ENCODE data around the gene B3GNT7. TPM values are rescaled to one million over a fixed set of nuclear protein-coding genes. Genes with fewer than 3 reads are reported as not detected.

B3GNT7 gene
- total RNA-seq, 2 donors from 2014 or later, result 5.7 to 7.7 TPM

- DNase-seq (ENCODE audit: low spot score), result no peak
- intact Hi-C loops (cut with DNase I), result no loop called here
Observed at GRCh38 chr2:231380991-231381847, 14.3 kb upstream of the B3GNT7 start.

GRCh38 chr2:231382116-231382515 lies 13.4 kb upstream of the B3GNT7 start:
- intact Hi-C loops (cut with DNase I), result no loop called here

GRCh38 chr2:231383416-231384108 lies 11.9 kb upstream of the B3GNT7 start:
- no peak for DNase-seq (ENCODE audit: low spot score)
- intact Hi-C loops (cut with DNase I), result no loop called here

More at GRCh38 chr2:231382116-231382515, 13.4 kb upstream of the B3GNT7 start:
- DNase-seq (ENCODE audit: low spot score), result no peak

GRCh38 chr2:231384109-231384435 lies 11.4 kb upstream of the B3GNT7 start:
- intact Hi-C loops (cut with DNase I), result no loop called here
- no peak for DNase-seq (ENCODE audit: low spot score)

- intact Hi-C loops (cut with DNase I), result no loop called here
- DNase-seq (ENCODE audit: low spot score), result no peak
Observed at GRCh38 chr2:231384970-231385369, 10.5 kb upstream of the B3GNT7 start.

DNA sequence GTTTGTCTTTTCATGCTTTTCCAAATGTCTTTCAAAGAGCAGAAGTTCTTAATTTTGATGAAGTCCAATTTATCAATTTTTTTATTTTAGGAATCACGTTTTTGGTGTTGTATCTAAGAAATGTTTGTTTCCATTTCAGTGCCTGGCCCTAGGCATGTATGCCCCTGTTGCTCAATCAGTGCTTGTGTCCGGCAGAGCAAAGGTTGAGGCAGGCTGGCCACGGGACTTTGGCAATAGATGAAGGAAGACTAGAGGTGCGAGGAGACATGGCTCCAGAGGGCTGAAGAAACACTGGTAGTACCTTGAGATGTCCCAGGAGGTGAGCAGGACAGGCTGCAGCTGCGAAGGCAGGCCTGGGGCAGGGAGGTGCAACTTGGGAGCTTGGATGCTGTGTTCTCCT lies 10.1 kb upstream of the B3GNT7 start:
- no peak for DNase-seq (ENCODE audit: low spot score)
- intact Hi-C loops (cut with DNase I), result no loop called here

- intact Hi-C loops (cut with DNase I), result no loop called here
- no peak for DNase-seq (ENCODE audit: low spot score)
Observed at GRCh38 chr2:231386446-231386845, 9.1 kb upstream of the B3GNT7 start.

GRCh38 chr2:231387904-231388724 lies 7.4 kb upstream of the B3GNT7 start:
- DNase-seq (ENCODE audit: low spot score), result no peak

GRCh38 chr2:231388725-231389346 lies 6.7 kb upstream of the B3GNT7 start:
- intact Hi-C loops (cut with DNase I), result no loop called here

More at GRCh38 chr2:231387904-231388724, 7.4 kb upstream of the B3GNT7 start:
- intact Hi-C loops (cut with DNase I), result no loop called here

DNA sequence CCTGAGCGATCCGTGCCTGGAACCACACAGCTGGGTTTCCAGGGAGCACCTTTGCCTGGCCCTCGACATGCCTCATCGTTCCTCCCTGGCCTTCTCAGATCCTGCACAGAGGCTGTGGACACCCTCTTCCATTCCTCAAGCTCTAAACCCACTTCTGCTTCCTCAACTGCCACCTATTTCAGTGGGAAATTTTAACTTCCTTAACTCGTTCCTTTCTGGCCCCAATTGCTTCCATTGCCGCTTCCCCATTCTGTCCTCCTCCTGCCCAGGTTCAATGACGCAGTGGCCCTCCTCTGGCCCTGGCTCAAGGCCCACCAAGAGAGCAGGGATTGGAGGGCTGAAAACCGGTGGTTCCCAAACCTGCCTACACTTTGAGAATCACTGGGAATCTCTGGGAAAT lies 4.8 kb upstream of the B3GNT7 start:
- intact Hi-C loops (cut with DNase I), result loop anchor here in 1 of 2 donors (10.0 kb wide), 1 partner anchor 156 kb away; no protein-coding TSS in a partner anchor
- no peak for DNase-seq (ENCODE audit: low spot score)

More at GRCh38 chr2:231388725-231389346, 6.7 kb upstream of the B3GNT7 start:
- no peak for DNase-seq (ENCODE audit: low spot score)

DNA sequence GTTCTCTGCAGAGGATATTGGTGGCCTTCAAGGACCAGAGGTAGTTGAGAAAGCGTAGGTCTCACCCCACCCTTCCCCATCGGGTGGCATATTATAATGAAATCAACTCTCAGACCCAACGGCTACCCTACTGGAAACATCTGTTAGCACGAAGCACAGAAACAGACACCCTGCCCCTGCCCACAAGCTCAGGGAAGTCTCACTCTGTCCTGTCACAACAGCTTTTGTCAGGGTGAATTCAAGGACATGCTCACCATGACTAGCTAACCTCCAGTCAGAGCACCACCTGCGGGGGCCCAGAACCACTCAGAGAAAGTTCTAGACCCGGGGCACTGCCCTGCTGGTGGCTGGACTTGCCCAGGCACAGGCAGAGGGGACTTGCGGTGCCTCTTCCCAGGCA lies 3.5 kb upstream of the B3GNT7 start:
- DNase-seq (ENCODE audit: low spot score), result no peak
- intact Hi-C loops (cut with DNase I), result loop anchor here in 1 of 2 donors (10.0 kb wide), 1 partner anchor 157 kb away; no protein-coding TSS in a partner anchor

GRCh38 chr2:231392431-231393148 lies 2.9 kb upstream of the B3GNT7 start:
- DNase-seq (ENCODE audit: low spot score), result no peak
- intact Hi-C loops (cut with DNase I), result loop anchor here in 1 of 2 donors (10.0 kb wide), 1 partner anchor 158 kb away; no protein-coding TSS in a partner anchor

- intact Hi-C loops (cut with DNase I), result loop anchor here in 1 of 2 donors (10.0 kb wide), 1 partner anchor 159 kb away; no protein-coding TSS in a partner anchor
- no peak for DNase-seq (ENCODE audit: low spot score)
Observed at GRCh38 chr2:231393149-231394131, 2.1 kb upstream of the B3GNT7 start.

DNA sequence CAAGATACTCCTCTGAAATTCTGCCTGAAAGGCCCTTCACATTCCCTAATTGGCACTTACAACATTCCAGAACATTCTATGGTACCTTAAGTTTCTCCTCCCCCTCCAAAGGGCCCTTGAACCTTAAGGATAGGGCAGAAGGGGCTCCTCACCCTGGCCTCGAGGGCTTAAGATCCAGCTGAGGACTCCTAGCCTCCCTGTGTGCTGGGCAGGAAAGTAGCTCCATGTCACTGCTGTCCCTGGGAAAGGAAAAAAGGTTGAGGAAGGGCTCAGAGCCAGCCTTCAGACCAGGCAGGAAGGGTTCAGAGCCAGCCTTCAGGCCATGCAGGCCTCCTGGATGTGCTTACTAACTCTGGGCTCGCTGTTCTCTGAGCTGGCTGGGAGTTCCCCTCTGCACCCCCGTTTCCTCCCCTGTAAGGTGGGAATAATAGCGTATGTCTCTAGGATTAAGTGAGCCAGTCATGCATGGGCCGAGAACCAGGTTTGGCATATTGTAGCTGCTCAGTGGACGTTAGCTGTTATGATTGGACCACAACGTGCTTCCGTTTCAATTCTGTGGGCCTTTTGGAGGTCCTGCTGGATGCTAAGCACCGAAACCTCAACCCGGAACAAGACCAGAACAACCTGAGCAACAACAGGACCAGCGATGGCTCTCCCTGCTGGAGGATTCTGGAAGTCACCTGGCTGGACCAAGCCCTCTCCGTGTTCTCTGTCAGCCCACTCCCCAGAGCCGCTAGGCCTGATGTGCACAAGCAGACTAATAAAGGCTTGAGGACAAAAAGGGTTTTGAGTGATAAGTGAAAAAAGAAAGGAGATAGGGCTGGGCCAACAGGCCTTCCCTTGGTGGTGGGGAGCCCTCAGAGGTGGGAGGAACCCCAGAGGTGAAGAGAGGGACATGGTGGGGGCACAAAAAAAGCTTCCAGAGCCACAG lies 1.0 kb upstream of the B3GNT7 start:
- intact Hi-C loops (cut with DNase I), result loop anchor here in 1 of 2 donors (10.0 kb wide), 1 partner anchor 160 kb away; no protein-coding TSS in a partner anchor
- DNase-seq (ENCODE audit: low spot score), result no peak

DNA sequence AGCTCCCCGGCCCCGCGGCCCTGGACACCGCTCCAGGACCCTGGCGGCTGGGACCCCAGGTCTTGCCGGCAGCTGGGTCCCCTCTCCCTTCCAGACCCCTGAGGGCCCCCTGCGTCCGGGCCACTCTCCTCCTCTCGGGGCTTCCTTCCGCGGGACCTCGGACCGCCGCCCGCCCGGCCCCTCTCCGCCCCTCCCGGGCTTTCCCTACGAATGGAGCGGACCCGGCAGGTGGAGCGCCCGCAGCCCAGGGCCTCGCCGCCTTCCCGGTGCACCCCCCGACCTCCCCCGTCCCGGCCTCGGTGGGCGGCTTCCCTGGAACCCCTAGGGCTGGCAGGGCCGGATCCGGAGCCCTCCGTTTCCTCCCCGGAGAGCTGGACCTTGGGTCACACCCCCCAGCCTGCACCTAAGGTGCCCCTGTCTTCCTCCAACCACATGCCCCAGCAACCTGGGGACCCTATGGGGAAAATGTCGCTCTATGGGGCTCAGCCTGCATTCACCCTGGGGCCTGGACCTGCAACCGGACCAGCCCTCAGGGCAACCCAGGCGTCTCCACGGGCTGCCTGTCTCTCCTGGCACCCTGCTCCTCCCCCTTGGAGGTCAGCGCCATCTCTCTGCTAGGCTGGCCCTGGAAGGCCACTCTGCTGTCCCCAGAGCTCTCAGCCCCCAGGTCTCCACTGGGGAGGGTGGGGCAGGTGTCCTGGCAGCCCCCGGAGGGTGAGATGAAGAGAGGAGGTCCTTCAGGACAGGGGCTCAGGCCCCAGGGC lies 730 bp downstream of the B3GNT7 start:
- intact Hi-C loops (cut with DNase I), result loop anchor here in 1 of 2 donors (10.0 kb wide), 1 partner anchor 161 kb away; no protein-coding TSS in a partner anchor
- no peak for DNase-seq (ENCODE audit: low spot score)

Measured in posterior vena cava (tissue), 2 donors.